HepG2 (cell line): ENCODE results near the gene DLG2. TPM values are rescaled to one million over a fixed set of nuclear protein-coding genes. Genes with fewer than 3 reads are reported as not detected.

Experiments
- ATAC-seq: fragments of 200-7000 bp; cut with Tn5 transposase; 3 replicates; pipeline ENCODE4 v1.9.1; 2020; ENCODE audit warnings: mild to moderate bottlenecking, moderate library complexity
- BruUV-seq: library from RNA; stranded (reverse); fragments of 400-500 nt; replicated peaks from 2 replicates; lab custom pipeline; 2021; lab: Mats Ljungman, UMichigan
- CTCF ChIA-PET: fragments of 300-600 bp; formaldehyde crosslinking; extraction: SDS; loops from one replicate; lab custom pipeline; 2021; ENCODE audit warnings: low total read pairs, inconsistent platforms, low intra/inter-chr PET ratio; lab: Yijun Ruan, JAX
- POLR2A ChIA-PET: fragments of 350-600 bp; sonication (Branson Sonifier 250); formaldehyde crosslinking; loops from one replicate; lab custom pipeline; 2020; ENCODE audit warnings: antibody characterized with exemption, inconsistent platforms; lab: Yijun Ruan, JAX
- DNase-seq: peaks from one replicate; pipeline ENCODE4 v3.0.0-alpha.2; 2015; ENCODE audit warnings: low spot score
- FAIRE-seq: peaks from 3 replicates; lab custom pipeline; 2011; peaks lifted over from hg19 to GRCh38; lab: Jason Lieb, UNC
- H2AFZ ChIP-seq: one replicate; pipeline ENCODE4 v1.6.1; 2011; ENCODE audit warnings: low read length, inconsistent platforms
- H3K27ac ChIP-seq: fragments of 300-600 bp; 3 replicates; pipeline ENCODE4 v1.8.0; 2011; ENCODE audit warnings: mixed run types, mild to moderate bottlenecking, mixed read lengths, low read length, inconsistent platforms; ENCODE audit not compliant: insufficient read depth; ENCODE audit errors: extremely low read length
- H3K27me3 ChIP-seq, 2 experiments: fragments of 200-600 bp in 1 of 2; 2 replicates in 1 of 2; 3 replicates in 1 of 2; pipeline versions ENCODE4 v1.6.0 to v1.8.0; 2011; ENCODE audit warnings: low read length in 2 of 2, mild to moderate bottlenecking in 2 of 2, moderate library complexity in 2 of 2, inconsistent platforms in 1 of 2; ENCODE audit not compliant: insufficient read depth in 2 of 2, control insufficient read depth in 1 of 2
- H3K36me3 ChIP-seq, 2 experiments: fragments of 200-600 bp in 1 of 2; replicated peaks in 1 of 2; 2 replicates in 1 of 2; 3 replicates in 1 of 2; pipeline versions ENCODE4 v1.5.1 to v1.8.0; 2011; ENCODE audit warnings: low read length in 2 of 2, inconsistent platforms in 1 of 2; ENCODE audit not compliant: insufficient read depth in 2 of 2, control insufficient read depth in 1 of 2
- H3K4me1 ChIP-seq: 2 replicates; pipeline ENCODE4 v1.5.1; 2012; ENCODE audit warnings: low read length, inconsistent platforms; ENCODE audit not compliant: insufficient read depth
- H3K4me2 ChIP-seq: 2 replicates; pipeline ENCODE4 v1.6.0; 2011; ENCODE audit warnings: low read depth, low read length, inconsistent platforms
- H3K4me3 ChIP-seq, 3 experiments: fragments of 200-600 bp in 1 of 3; sonication (generic), shearing (Covaris generic) in 1 of 3; replicated peaks in 1 of 3; 2 replicates each; pipeline ENCODE4 v1.5.1; 2011 to 2016; ENCODE audit warnings: low read length in 3 of 3, inconsistent platforms in 2 of 3, low read depth in 2 of 3, mild to moderate bottlenecking in 2 of 3, control low read depth in 1 of 3, mixed read lengths in 1 of 3; ENCODE audit not compliant: insufficient read depth in 1 of 3
- H3K79me2 ChIP-seq: one replicate; pipeline ENCODE4 v1.6.1; 2011; ENCODE audit warnings: low read length, inconsistent platforms; ENCODE audit not compliant: insufficient read depth
- H3K9ac ChIP-seq: 2 replicates; pipeline ENCODE4 v1.6.0; 2011; ENCODE audit warnings: mild to moderate bottlenecking, low read depth, low read length, inconsistent platforms; ENCODE audit not compliant: insufficient read depth
- H3K9me3 ChIP-seq: 2 replicates; pipeline ENCODE4 v1.5.1; 2012; ENCODE audit warnings: mild to moderate bottlenecking, low read length
- H4K20me1 ChIP-seq: 2 replicates; pipeline ENCODE4 v1.6.0; 2011; ENCODE audit warnings: inconsistent platforms, mild to moderate bottlenecking, low read length, moderate library complexity; ENCODE audit not compliant: insufficient read depth
- ATF1 ChIP-seq: IDR thresholded peaks from 2 replicates; pipeline ENCODE4 v1.6.1; 2016; ENCODE audit warnings: mild to moderate bottlenecking, control low read depth
- PAF1 ChIP-seq: IDR thresholded peaks from 2 replicates; pipeline ENCODE4 v1.6.1; 2016; ENCODE audit warnings: missing genetic modification reagents, missing compliant biosample characterization
- SMYD3 ChIP-seq: sonication (generic); formaldehyde crosslinking; IDR thresholded peaks from 2 replicates; pipeline ENCODE4 v1.8.1; 2023; ENCODE audit warnings: mild to moderate bottlenecking, missing genetic modification reagents
- ZEB1 ChIP-seq: IDR thresholded peaks from 2 replicates; pipeline ENCODE4 v1.6.1; 2012; ENCODE audit warnings: mild to moderate bottlenecking, low read depth, inconsistent platforms; ENCODE audit not compliant: insufficient replicate concordance
- ZNF510 ChIP-seq: sonication (generic); formaldehyde crosslinking; IDR thresholded peaks from 2 replicates; pipeline ENCODE4 v1.4.0; 2020; ENCODE audit warnings: low read depth, mild to moderate bottlenecking, missing genetic modification reagents
- ZNF766 ChIP-seq: sonication (generic); formaldehyde crosslinking; IDR thresholded peaks from 2 replicates; pipeline ENCODE4 v1.5.0; 2020; ENCODE audit warnings: missing genetic modification reagents, borderline replicate concordance
- WGBS: methylation state at CpG from one replicate; pipeline ENCODE4 v1.1.6; 2017; ENCODE audit warnings: low lambda C conversion rate; 5-methylcytosine and 5-hydroxymethylcytosine counted together
- in situ Hi-C: cut with HindIII; loops from 2 replicates; pipeline ENCODE4 v1.10.0; 2017; ENCODE audit warnings: low pct_unique_long_range_greater_than_20kb; ENCODE audit not compliant: extremely low pct_ligation_motif_present
- intact Hi-C: fragments of 100-400 bp; cut with micrococcal nuclease; formaldehyde crosslinking; loops from one replicate; pipeline ENCODE4 v1.10.0; 2022; ENCODE audit not compliant: unreplicated experiment
- polyA plus RNA-seq, 8 experiments: library from polyadenylated mRNA; depleted of rRNA in 3 of 8; stranded (reverse) in 7 of 8; unstranded in 1 of 8; fragments of >200 nt; fragmentation: Illumina TruSeq in 4 of 8; extraction: Trizol in 4 of 8; gene quantifications; 2 replicates each; pipeline versions ENCODE4 v1.2.1 to v1.2.3, GENCODE V29; 2011 to 2016; ENCODE audit warnings: low read depth in 4 of 8, missing spikeins in 1 of 8, mixed read lengths in 1 of 8; ENCODE audit not compliant: insufficient read depth in 1 of 8
- total RNA-seq, 5 experiments: library from RNA; depleted of rRNA; stranded (reverse); fragments of >200 nt; fragmentation: Illumina TruSeq; extraction: Trizol; gene quantifications; 2 replicates each; pipeline ENCODE4 v1.2.3, GENCODE V29; 2016; ENCODE audit warnings: low read depth in 1 of 5
- TF ChIP-seq, protein P1 (sequence below): sonication (generic); formaldehyde crosslinking; IDR thresholded peaks from 2 replicates; pipeline ENCODE4 v1.4.0; 2020; ENCODE audit warnings: missing genetic modification reagents

The DLG2 gene
- total and polyA plus RNA-seq, 2 of the 13 experiments (the other 11 are each of a cell fraction or from before 2014, with no cell fraction given), result 0.46 to 1.0 TPM

DNA sequence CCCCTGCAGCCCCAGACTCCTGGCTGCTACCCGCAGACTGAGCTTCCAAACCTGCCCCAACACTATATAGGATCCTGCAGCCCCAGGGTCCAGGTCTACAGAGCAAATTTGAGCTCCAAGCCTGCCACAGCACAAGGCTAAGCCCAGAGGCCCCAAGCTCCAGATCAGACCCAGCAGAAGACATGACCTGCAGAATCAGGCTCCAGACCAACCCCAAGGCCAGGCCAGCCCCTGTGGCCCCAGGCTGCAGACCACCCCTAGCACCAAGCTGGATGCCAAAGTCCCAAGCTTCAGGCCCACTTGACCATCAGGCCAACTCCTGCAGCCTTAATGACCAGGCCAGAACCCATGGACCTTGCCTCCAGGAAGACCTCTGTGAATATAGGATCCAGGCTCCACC, 145.3 kb downstream of the DLG2 start:
- H3K9me3 ChIP-seq, result peaks cover 7% of the 10 kb centered on the region; the same call in 1 of the 2 replicates
- POLR2A ChIA-PET, result no interaction called here
- no peaks in the 10 kb centered on the region; a peak in 1 of 5 replicates for H3K27me3 ChIP-seq
- DNase-seq (no peak), ATAC-seq (no peak)
- H3K79me2 ChIP-seq, result no peaks in the 10 kb centered on the region
- H3K27ac ChIP-seq, result no peak overlapping the region
- intact Hi-C loops, result no loop called here
- H3K4me3 ChIP-seq, result no peak overlapping the region
- no peak for TF ChIP-seq ZNF510 (CRISPR knock-in tag)
- TF ChIP-seq, protein P1, sequence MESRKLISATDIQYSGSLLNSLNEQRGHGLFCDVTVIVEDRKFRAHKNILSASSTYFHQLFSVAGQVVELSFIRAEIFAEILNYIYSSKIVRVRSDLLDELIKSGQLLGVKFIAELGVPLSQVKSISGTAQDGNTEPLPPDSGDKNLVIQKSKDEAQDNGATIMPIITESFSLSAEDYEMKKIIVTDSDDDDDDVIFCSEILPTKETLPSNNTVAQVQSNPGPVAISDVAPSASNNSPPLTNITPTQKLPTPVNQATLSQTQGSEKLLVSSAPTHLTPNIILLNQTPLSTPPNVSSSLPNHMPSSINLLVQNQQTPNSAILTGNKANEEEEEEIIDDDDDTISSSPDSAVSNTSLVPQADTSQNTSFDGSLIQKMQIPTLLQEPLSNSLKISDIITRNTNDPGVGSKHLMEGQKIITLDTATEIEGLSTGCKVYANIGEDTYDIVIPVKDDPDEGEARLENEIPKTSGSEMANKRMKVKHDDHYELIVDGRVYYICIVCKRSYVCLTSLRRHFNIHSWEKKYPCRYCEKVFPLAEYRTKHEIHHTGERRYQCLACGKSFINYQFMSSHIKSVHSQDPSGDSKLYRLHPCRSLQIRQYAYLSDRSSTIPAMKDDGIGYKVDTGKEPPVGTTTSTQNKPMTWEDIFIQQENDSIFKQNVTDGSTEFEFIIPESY (CRISPR knock-in tag), result no peak
- no peak for TF ChIP-seq ATF1 (CRISPR knock-in tag)
- no peak for TF ChIP-seq ZNF766 (CRISPR knock-in tag)
- no peak for TF ChIP-seq SMYD3
- TF ChIP-seq ZEB1, result no peak
- TF ChIP-seq PAF1 (CRISPR knock-in tag), result no peak
- TF ChIP-seq, all 625 proteins: peak for 0
- CTCF ChIA-PET, result no interaction called here
- Histone ChIP-seq H3K36me3 (no peaks in the 10 kb centered on the region), H3K4me2 (no peak overlapping the region), H2AFZ (no peak overlapping the region), H3K9ac (no peak overlapping the region), H3K4me1 (no peaks in the 10 kb centered on the region), H4K20me1 (no peaks in the 10 kb centered on the region)
- WGBS, result no CpG with 5 or more reads among the region's 1 CpG
- BruUV-seq, result no TSS peak
- no peak for FAIRE-seq
- in situ Hi-C loops, result no loop called here
